Body of pancreas (tissue), 4 donors: ENCODE results near the gene CCDC91.

Experiments used
- CTCF ChIP-seq, 7 experiments: fragments of 450-650 bp in 4 of 7; fragments of 200-600 bp in 3 of 7; sonication (generic) in 3 of 7; IDR thresholded peaks; one replicate each; pipeline ENCODE4 v1.5.1; 2016 to 2019; ENCODE audit warnings: antibody characterized with exemption in 7 of 7
- POLR2A ChIP-seq, 3 donors: fragments of 450-650 bp; IDR thresholded peaks; one replicate each; pipeline ENCODE4 v1.6.1; 2016; ENCODE audit warnings: antibody characterized with exemption in 3 of 3, mild to moderate bottlenecking in 2 of 3

GRCh38 chr12:28237423-28237822 lies 47.2 kb downstream of the CCDC91 start:
- TF ChIP-seq CTCF (IDR thresholded peaks at IDR 0.05): no peak
- TF ChIP-seq POLR2A (IDR thresholded peaks at IDR 0.05): no peak
